ENCODE data around the gene SPDEF.

SPDEF gene

GRCh38 chr6:34544776-34545471 lies 11.2 kb downstream of the SPDEF start:
- DNase-seq (ENCODE audit: low spot score): no peak

- DNase-seq (ENCODE audit: low spot score): no peak
Measured at GRCh38 chr6:34544052-34544604, 12.0 kb downstream of the SPDEF start.

- DNase-seq (ENCODE audit: low spot score): no peak
Measured at GRCh38 chr6:34543421-34543820, 12.7 kb downstream of the SPDEF start.

DNA sequence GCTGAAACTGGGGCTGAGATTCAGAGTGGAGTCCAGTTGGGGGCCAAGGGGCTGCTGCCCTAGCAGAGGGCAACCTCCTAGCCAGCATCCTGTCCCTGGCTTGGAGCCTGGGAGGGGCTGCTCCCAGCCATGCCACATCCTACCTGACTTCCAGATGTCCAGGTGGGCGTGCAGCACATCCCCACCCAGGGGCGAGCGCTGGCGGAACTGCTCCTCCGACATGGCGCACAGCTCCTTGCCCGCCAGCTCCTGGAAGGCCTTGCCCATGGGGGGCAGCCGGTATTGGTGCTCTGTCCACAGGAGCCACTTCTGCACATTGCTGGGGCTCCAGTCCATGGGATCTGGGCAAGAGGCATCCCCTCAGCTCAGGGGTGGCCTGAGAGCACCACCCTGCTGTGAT lies 15.3 kb downstream of the SPDEF start:
- no peak for DNase-seq (ENCODE audit: low spot score)

DNA sequence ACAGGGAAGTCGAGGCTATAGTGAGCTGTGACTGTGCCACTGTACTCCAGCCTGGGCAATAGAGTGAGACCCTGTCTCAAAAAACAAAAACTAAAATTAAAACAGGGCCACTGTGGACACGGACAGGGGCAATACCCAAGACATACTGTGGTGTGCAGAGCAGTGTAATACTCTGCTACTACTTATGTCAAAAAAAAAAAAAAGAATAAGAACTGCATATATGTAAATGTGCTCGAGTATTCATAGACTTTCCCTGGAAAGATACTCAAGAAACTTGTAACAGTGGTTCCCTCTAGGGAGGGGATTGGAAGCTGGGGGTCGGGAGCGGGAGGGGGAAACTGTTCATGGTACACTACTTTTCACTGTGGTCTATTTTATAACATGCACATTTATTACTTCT lies 15.9 kb downstream of the SPDEF start:
- no peak for DNase-seq (ENCODE audit: low spot score)

- no peak for DNase-seq (ENCODE audit: low spot score)
Measured at GRCh38 chr6:34539181-34539580, 16.9 kb downstream of the SPDEF start.

DNA sequence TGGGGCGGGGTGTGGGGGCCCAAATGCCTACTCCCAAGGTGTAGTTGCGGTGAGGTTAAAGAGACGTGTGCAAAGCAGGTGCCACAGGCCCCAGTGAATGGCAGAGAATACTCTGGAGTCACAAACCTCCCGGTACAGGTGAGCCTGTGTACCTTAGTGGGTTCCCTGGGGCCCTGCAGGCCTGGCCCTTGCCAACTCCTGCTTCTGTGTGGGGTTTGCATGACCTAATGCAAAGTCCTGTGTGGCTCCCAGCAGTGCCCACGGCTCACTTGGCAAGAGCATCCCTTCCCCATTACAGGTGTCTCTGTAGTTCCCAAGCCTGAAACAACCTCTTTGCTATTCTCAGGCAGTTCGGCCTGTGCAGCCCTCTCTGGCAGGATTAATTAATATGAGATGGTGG lies 17.5 kb downstream of the SPDEF start:
- DNase-seq (ENCODE audit: low spot score): no peak

- no peak for DNase-seq (ENCODE audit: low spot score)
Measured at GRCh38 chr6:34537922-34538550, 18.1 kb downstream of the SPDEF start.

DNA sequence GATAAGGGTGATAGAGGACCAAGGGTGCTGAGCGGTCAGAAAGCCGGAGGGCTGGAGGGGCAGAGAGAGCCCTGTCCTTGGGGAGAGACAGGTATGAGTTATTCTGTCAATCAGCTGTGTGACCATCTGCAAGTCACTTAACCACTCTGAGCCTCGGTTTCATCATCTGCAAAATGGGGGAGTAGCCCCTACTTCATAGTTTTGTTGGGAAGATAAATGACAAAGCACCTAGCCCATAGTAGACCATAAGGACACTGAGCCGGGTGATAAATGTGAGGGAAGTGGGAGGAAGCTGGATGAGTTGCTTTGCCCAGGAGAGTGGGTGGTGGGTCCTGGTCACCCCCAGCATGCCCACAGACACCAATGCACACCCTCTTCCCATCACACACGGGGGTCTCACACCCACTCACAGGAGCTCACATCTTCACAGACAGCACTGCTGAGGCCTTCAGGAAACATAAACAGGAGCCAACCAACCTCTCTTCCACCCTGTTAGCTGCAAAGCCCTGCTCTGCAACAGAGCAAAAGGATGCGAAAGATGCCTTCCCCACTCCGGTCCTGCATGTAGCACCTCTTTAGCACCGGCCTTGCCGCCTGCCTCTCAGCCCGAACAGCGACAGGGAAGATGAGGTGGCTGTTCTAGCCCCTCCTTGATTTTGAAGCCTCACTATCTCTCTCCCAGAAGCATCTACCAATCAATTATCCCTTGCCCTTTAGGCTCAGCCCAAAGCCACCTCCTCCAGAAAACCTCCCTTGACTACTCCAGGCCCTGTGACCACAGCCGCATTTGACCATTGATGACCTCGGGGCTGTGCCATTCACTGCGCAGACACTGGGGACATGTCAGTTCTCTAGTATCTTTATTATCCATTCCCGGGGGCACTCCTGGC lies 18.9 kb downstream of the SPDEF start:
- DNase-seq (ENCODE audit: low spot score): no peak

DNA sequence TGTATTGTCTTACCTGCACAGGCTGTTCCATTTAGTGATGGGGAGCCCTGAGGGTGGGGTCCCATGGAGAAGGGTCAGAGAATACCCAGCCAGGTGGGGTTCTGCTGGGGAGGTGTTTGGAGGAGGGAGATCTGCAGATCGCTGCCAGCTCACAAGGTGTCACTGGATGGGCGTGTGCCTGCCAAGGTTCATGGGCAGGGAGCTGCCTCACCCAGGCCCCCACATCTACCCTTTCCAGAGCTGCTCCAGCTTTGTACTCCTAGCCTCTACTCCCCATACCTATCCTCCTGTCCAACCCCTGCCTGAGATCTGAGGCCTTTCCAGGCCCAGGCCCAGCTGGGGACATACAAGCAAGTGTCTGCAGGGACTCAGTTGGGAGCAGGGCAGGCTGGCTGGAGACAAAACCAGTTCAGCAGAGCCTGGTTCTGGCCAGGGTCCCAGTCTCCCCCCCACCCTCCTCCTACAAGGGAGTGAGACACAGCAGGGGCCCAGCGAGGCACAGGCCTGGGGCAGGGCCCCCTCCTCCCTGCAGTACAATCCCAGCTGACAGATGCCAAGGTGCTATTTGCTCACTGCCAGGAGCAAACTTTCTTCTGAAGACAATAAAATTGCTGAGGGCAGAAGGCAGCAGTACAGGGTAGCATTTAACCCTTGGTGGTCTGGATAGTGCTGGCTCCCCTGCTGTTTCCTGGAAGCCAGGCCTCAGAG lies 19.7 kb downstream of the SPDEF start:
- no peak for DNase-seq (ENCODE audit: low spot score)

DNA sequence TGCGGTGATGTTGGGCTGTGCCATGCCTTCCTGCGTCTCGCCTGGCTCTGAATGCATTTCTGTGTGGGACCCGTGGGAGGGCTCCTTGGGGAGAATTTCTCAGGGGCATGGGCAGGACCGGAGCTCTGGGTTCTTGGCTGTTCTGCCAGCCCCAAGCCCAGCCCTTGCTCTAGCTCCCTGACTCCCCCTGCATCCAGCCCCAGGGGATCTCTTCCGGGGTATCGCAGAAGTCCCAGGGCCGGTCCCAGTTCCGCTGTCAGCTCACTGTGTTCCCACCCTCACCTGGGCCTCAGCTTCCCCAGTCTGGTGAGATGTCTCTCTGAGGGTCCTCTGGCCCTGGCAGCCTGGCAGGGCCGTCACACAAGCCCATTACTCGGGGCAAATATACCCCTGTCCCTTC lies 20.5 kb downstream of the SPDEF start:
- no peak for DNase-seq (ENCODE audit: low spot score)

GRCh38 chr6:34535199-34535598 lies 20.9 kb downstream of the SPDEF start:
- DNase-seq (ENCODE audit: low spot score): no peak

- no peak for DNase-seq (ENCODE audit: low spot score)
Measured at GRCh38 chr6:34534656-34535055, 21.5 kb downstream of the SPDEF start.

DNA sequence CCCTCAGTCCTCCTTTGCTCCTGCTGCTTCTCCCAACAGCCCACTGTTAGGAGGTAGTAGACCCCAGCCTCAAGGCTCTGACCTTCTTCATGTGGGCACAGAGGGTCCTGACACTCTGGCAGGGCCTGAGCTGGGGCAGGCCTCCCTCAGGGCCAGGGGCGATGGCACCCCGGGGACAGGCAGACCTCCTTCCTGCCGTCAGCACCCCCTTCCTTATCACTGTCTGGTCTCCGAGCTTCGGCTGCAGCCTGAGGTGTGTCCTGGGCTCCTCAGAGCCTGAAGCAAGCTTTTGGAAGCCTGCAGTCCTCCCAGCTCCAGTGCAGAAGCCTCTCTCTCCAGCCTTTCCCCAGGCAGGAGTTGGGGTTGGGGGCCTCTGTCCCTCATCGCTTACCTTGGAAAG lies 22.0 kb downstream of the SPDEF start:
- no peak for DNase-seq (ENCODE audit: low spot score)

DNA sequence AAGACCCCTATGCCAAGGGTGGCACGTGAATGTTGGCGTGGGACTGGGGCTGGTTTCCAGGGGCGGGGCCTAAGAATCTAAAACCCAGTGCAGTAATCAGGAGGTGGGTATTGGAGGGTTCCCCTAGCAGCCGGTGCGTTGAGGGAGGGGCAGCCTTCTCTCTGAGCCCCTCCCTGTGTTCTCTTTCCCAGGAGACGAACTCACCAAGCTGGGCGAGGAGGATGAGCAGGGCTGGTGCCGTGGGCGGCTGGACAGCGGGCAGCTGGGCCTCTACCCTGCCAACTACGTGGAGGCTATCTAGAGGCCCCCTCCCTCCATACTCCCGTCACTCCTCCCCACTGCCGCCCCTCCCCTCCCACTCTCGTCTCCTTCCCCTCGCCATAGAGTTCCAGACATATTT lies 23.9 kb downstream of the SPDEF start:
- DNase-seq (ENCODE audit: low spot score): no peak

- no peak for DNase-seq (ENCODE audit: low spot score)
Measured at GRCh38 chr6:34531580-34532201, 24.4 kb downstream of the SPDEF start.

DNA sequence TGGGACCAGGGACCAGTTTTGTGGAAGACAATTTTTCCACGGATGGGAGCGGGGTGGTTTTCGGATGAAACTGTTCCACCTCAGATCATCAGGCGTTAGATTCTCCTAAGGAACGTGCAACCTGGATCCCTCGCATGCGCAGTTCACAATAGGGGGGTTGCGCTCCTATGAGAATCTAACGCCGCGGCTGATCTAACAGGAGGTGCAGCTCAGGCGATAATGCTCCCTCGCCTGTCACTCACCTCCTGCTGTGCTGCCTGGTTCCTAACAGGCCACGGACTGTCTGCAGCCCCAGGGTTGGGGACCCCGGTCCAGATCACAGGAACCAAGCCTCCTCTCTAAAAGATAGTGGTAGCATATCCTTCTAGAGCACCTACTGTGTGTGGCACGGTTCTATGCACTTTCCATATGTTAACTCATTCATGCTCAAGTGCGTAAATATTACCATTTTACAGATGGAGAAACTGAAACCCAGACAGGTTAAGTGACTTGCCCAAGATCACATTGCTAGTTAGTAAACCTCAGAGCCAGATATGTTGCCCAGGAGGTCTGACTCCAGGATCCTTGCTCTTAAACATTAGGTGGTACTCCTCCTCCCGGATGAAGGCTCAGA lies 25.3 kb downstream of the SPDEF start:
- DNase-seq (ENCODE audit: low spot score): no peak

GRCh38 chr6:34529665-34530327 lies 26.3 kb downstream of the SPDEF start:
- DNase-seq (ENCODE audit: low spot score): no peak

GRCh38 chr6:34528996-34529664 lies 27.0 kb downstream of the SPDEF start:
- DNase-seq (ENCODE audit: low spot score): no peak
